Karpas-422 (cell line): ENCODE data around the gene SPRN. TPM values are rescaled to one million over a fixed set of nuclear protein-coding genes. Genes with fewer than 3 reads are reported as not detected.
"Not testable (repeated sequence)": the region's sequence is repeated elsewhere in the genome, so short reads cannot be mapped to it uniquely, and the experiment has no call there.

Experiments
- DNase-seq: peaks from one replicate; pipeline ENCODE4 v3.0.0-alpha.2; 2015
- H2AFZ ChIP-seq: fragments of 200-600 bp; sonication (generic); 2 replicates; pipeline ENCODE4 v1.6.1; 2014; ENCODE audit warnings: antibody characterized with exemption, low read length, mixed read lengths
- H3K27ac ChIP-seq: fragments of 200-600 bp; sonication (generic); 2 replicates; pipeline ENCODE4 v1.5.1; 2014; ENCODE audit warnings: mild to moderate bottlenecking, low read length, moderate library complexity
- H3K27me3 ChIP-seq: fragments of 200-600 bp; sonication (generic); 2 replicates; pipeline ENCODE4 v1.6.1; 2014; ENCODE audit warnings: low read length, mixed read lengths
- H3K36me3 ChIP-seq: fragments of 200-600 bp; sonication (generic); 2 replicates; pipeline ENCODE4 v1.6.1; 2014; ENCODE audit warnings: low read length, mixed read lengths; ENCODE audit not compliant: insufficient read depth
- H3K4me1 ChIP-seq: fragments of 200-600 bp; sonication (generic); 2 replicates; pipeline ENCODE4 v1.6.1; 2014; ENCODE audit warnings: mild to moderate bottlenecking, low read length, mixed read lengths
- H3K4me2 ChIP-seq: fragments of 200-600 bp; sonication (generic); 2 replicates; pipeline ENCODE4 v1.6.1; 2014; ENCODE audit warnings: low read length, low read depth, mild to moderate bottlenecking; ENCODE audit not compliant: poor library complexity, severe bottlenecking
- H3K4me3 ChIP-seq: fragments of 200-600 bp; sonication (generic); 2 replicates; pipeline ENCODE4 v1.5.1; 2014; ENCODE audit warnings: mild to moderate bottlenecking, antibody characterized with exemption, low read length, mixed read lengths
- H3K79me2 ChIP-seq: fragments of 200-600 bp; sonication (generic); 2 replicates; pipeline ENCODE4 v1.6.1; 2014; ENCODE audit warnings: mild to moderate bottlenecking, low read length, mixed read lengths
- H3K9ac ChIP-seq: fragments of 200-600 bp; sonication (generic); 2 replicates; pipeline ENCODE4 v1.6.0; 2014; ENCODE audit warnings: low read length
- H3K9me2 ChIP-seq: fragments of 200-600 bp; sonication (generic), shearing (Covaris generic); replicated peaks from 2 replicates; pipeline ENCODE4 v1.6.0; 2014; ENCODE audit warnings: mild to moderate bottlenecking, low read length, moderate library complexity; ENCODE audit not compliant: insufficient read depth
- H3K9me3 ChIP-seq: fragments of 300-700, 200-600 bp; sonication (generic); 2 replicates; pipeline ENCODE4 v1.6.1; 2014; ENCODE audit warnings: low read length, mixed read lengths
- H4K20me1 ChIP-seq: fragments of 200-600 bp; sonication (generic); 2 replicates; pipeline ENCODE4 v1.6.1; 2014; ENCODE audit warnings: mild to moderate bottlenecking, antibody characterized with exemption, low read length, low read depth; ENCODE audit not compliant: insufficient read depth
- total RNA-seq: library from RNA; depleted of rRNA; stranded (reverse); fragments of >200 nt; shearing (Covaris generic); gene quantifications from 2 replicates; pipeline ENCODE4 v1.2.3, GENCODE V29; 2014; ENCODE audit warnings: low replicate concordance; rRNA removed

The SPRN gene
- total RNA-seq, result not detected in 2 replicates

DNA sequence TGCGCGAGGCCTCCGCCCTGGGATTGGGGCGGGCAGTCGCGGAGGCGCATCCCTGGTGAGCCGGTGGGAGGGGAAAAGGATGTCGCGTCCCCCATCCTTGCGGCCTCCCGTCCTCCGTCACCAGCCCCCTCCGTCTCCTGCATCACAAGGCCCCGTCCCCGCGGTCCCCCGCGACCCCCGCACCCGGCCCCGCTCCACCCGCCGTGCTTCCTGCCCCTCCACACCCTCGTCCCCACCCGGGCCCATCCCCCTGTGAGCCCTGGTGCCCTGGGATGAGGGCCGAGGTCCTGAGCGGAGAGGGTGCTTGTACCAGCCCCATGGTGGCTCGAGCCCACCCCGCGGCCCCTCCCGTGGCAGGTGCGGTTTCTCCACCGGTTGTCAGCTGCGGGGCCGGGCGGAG is at the start of gene SPRN:
TSS of gene SPRN (minus strand) at position 25 of the 400 bp plus-strand sequence. CDS start 944 bp downstream, outside the sequence.
- not testable (repeated sequence) for H4K20me1 ChIP-seq, H3K9me3 ChIP-seq, H3K4me1 ChIP-seq, H3K4me3 ChIP-seq, H3K27ac ChIP-seq, H3K79me2 ChIP-seq, DNase-seq, H3K9me2 ChIP-seq, H3K9ac ChIP-seq, H2AFZ ChIP-seq, H3K4me2 ChIP-seq, H3K27me3 ChIP-seq
- peaks cover 21% of the 10 kb centered on the region; the same call in 1 of the 2 replicates for H3K36me3 ChIP-seq

DNA sequence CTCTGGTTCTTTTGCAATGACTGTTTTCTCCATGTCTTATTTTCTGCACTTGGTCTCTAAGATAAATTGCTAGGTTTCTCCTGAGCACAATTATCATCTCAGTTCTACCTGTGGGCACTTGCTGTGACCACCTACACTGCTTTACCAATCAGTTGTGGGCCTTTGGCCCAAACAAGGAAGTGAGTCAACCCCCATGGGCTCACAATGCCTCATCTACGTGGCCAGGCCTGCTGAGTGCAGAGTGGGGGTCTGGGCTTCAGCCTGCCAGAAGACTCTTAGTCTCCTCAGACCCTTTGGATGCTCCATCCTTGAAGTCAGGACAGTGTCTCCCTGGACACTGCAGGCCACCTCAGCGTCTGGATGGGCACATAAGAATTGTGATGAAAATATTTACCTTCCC is 49.6 kb upstream of the SPRN start:
- Histone ChIP-seq H3K27me3 (no peaks in the 10 kb centered on the region), H3K27ac (no peak overlapping the region), H2AFZ (no peak overlapping the region), H3K36me3 (no peaks in the 10 kb centered on the region), H3K4me3 (no peak overlapping the region), H4K20me1 (no peaks in the 10 kb centered on the region), H3K4me1 (peaks cover 6% of the 10 kb centered on the region; the same call in 1 of the 2 replicates), H3K4me2 (no peak overlapping the region), H3K9me2 (no peaks in the 10 kb centered on the region), H3K9ac (no peak overlapping the region), H3K79me2 (no peaks in the 10 kb centered on the region), H3K9me3 (no peaks in the 10 kb centered on the region)
- no peak for DNase-seq

DNA sequence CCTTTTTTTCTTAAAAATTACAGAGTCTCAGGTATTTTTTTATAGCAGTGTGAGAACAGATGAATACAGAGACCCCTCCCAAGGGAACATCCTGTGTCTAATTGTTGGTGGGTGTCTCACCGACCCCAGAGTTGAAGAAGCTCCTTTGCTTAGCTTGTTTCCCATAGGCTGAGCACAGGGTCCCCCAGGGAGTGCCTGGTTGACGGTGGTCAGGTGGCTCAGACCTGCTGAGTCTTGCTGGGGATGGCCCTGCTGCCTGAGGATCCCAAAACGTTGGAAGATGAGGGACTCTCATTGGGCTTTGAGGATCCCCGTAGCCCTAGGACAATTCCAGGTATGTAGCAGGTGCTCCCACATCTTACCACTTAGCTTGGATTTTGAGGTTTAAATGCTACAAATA is 48.8 kb upstream of the SPRN start:
- H3K36me3 ChIP-seq, result no peaks in the 10 kb centered on the region
- H3K4me3 ChIP-seq, result no peak overlapping the region
- H3K4me1 ChIP-seq, result peaks cover 6% of the 10 kb centered on the region; the same call in 1 of the 2 replicates
- H3K27me3 ChIP-seq, result no peaks in the 10 kb centered on the region
- H3K9me2 ChIP-seq, result no peaks in the 10 kb centered on the region
- H3K27ac ChIP-seq, result no peak overlapping the region
- DNase-seq, result no peak
- no peak overlapping the region for H3K9ac ChIP-seq
- H3K4me2 ChIP-seq, result no peak overlapping the region
- H3K9me3 ChIP-seq, result no peaks in the 10 kb centered on the region; the same call in 1 of the 2 replicates
- no peaks in the 10 kb centered on the region for H3K79me2 ChIP-seq
- no peaks in the 10 kb centered on the region for H4K20me1 ChIP-seq
- no peak overlapping the region for H2AFZ ChIP-seq

DNA sequence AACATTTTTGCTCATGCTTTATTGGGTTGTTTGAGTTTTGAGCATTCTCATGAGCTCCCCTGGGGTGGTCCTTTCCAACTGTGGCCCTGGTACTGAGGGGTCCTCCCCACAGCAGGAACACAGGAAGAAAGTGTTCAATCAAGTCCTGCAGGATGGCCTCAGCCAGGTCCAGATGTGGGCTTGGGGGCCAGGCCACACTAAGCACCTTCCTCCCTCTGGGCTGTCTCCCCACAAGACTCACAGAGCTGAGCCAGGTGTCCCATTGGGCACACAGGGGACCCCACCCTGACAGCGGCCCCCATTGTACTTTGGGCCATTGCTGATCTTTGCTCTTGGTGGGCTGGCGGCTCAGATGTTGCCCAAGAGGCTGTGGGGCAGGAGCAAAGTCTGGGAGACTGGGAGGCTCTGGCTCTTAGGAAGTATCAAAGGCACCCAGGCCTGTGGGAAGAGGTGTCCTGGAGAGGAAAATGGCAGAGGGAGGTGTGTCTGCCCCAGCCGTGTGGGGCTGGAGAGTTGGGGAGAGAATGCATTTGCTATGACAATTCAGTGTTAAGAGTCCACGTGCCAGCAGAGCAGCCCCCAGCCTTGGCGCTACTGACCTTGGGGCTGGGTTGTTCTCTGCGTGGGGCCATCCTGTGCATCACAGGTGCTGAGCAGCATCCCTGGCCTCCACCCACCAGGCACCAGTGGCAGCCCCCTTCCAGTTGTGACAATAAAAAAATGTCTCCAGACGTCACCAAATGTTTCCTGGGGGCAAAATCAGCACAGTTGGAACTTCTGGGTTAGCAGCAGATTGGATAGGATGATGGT is 47.1 kb upstream of the SPRN start:
- no peaks in the 10 kb centered on the region for H3K27me3 ChIP-seq
- no peak overlapping the region for H3K9ac ChIP-seq
- no peak for DNase-seq
- no peaks in the 10 kb centered on the region for H3K36me3 ChIP-seq
- H3K9me3 ChIP-seq, result no peaks in the 10 kb centered on the region; the same call in 1 of the 2 replicates
- H2AFZ ChIP-seq, result no peak overlapping the region
- H4K20me1 ChIP-seq, result no peaks in the 10 kb centered on the region
- H3K9me2 ChIP-seq, result no peaks in the 10 kb centered on the region
- H3K4me1 ChIP-seq, result peaks cover 6% of the 10 kb centered on the region; the same call in 1 of the 2 replicates
- H3K4me3 ChIP-seq, result no peak overlapping the region
- H3K4me2 ChIP-seq, result no peak overlapping the region
- H3K27ac ChIP-seq, result no peak overlapping the region
- H3K79me2 ChIP-seq, result no peaks in the 10 kb centered on the region

GRCh38 chr10:133469205-133469604 is 44.8 kb upstream of the SPRN start:
- not testable (repeated sequence) for H3K4me3 ChIP-seq, H3K9ac ChIP-seq, H3K27me3 ChIP-seq, H2AFZ ChIP-seq, H3K4me1 ChIP-seq, H3K27ac ChIP-seq, H3K79me2 ChIP-seq, H3K36me3 ChIP-seq, H3K4me2 ChIP-seq, H3K9me2 ChIP-seq, DNase-seq, H3K9me3 ChIP-seq, H4K20me1 ChIP-seq

DNA sequence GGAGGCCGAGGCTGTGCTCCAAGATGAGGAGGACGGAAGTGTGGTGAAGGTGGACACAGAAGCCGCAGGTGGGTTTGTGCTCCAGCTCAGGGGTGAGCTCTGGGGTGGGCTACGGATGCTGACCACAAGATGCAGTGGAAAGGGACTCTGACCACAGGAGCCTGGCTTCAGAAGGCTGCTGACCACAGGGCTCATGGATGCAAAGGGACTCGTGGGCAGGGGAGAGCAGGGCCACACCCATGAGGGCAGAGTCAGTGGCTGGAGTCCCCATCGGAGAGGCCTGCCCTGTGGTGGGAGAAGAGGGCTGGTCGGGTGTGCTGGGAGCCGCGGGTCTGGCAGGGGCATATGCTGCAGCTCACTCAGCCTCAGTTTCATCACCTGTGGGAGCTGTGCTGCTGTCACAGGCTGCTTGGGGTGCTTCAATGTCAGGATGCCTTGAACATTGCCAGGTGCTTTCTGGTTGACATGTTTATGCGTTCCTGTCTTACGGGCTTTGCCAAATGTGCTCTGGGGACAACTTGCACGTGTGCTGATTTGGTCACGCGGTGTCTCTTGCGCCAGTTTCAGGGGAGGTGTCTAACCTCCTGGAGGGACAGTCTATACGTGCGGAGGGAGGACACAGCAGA is 43.0 kb upstream of the SPRN start:
- H3K4me3 ChIP-seq, result no peak overlapping the region
- H4K20me1 ChIP-seq, result no peaks in the 10 kb centered on the region
- H3K27me3 ChIP-seq, result no peaks in the 10 kb centered on the region
- no peak overlapping the region for H2AFZ ChIP-seq
- DNase-seq, result no peak
- no peaks in the 10 kb centered on the region for H3K36me3 ChIP-seq
- H3K9ac ChIP-seq, result no peak overlapping the region
- H3K27ac ChIP-seq, result no peak overlapping the region
- H3K9me2 ChIP-seq, result no peaks in the 10 kb centered on the region
- H3K79me2 ChIP-seq, result no peaks in the 10 kb centered on the region
- no peaks in the 10 kb centered on the region; the same call in 1 of the 2 replicates for H3K9me3 ChIP-seq
- H3K4me2 ChIP-seq, result no peak overlapping the region
- no peaks in the 10 kb centered on the region for H3K4me1 ChIP-seq

- Histone ChIP-seq H3K9me2 (no peaks in the 10 kb centered on the region), H3K9me3 (no peaks in the 10 kb centered on the region; the same call in 1 of the 2 replicates), H3K4me2 (no peak overlapping the region), H3K36me3 (no peaks in the 10 kb centered on the region), H3K27me3 (no peaks in the 10 kb centered on the region), H3K9ac (no peak overlapping the region), H3K79me2 (no peaks in the 10 kb centered on the region), H2AFZ (no peak overlapping the region), H3K4me1 (no peaks in the 10 kb centered on the region), H4K20me1 (no peaks in the 10 kb centered on the region), H3K27ac (no peak overlapping the region), H3K4me3 (no peak overlapping the region)
- no peak for DNase-seq
Observed at GRCh38 chr10:133466683-133467275, 42.4 kb upstream of the SPRN start.

DNA sequence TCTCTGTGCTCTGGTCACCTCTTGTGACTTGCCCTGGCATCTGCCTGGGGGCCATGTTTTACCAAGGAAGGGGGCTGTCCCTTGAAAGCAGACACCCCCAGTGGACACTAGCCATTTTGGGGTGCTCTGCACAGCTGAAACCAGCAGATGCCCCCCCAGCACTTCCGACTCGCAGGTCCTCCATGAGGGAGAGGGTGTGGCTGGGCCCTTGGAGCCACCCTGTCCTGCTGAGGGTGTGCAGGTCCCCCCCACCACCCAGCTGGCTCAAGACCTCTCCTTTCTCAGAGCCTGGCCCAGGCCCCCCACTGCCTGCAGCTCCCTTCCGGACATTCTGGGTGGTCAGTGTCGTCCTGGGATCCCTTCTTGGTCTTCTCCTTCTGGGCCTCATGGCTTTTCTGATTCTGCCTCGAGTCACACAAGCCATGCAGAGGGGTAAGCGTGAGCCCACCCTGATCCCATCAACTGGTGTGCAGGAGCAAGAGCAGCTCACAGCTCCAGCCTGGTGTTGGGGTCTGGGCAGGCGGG is 41.6 kb upstream of the SPRN start:
- H3K9me3 ChIP-seq, result no peaks in the 10 kb centered on the region; the same call in 1 of the 2 replicates
- no peak overlapping the region for H3K9ac ChIP-seq
- no peaks in the 10 kb centered on the region for H3K4me1 ChIP-seq
- H2AFZ ChIP-seq, result no peak overlapping the region
- no peaks in the 10 kb centered on the region for H3K9me2 ChIP-seq
- no peaks in the 10 kb centered on the region for H3K36me3 ChIP-seq
- H3K4me2 ChIP-seq, result no peak overlapping the region
- no peak for DNase-seq
- H3K27me3 ChIP-seq, result no peaks in the 10 kb centered on the region
- no peaks in the 10 kb centered on the region for H3K79me2 ChIP-seq
- no peak overlapping the region for H3K27ac ChIP-seq
- H4K20me1 ChIP-seq, result no peaks in the 10 kb centered on the region
- H3K4me3 ChIP-seq, result no peak overlapping the region
